ENCODE measurements around the gene RETREG2. TPM values are rescaled to one million over a fixed set of nuclear protein-coding genes. Genes with fewer than 3 reads are reported as not detected.

The RETREG2 gene
- total RNA-seq, 2 experiments from 2014 or later, result 58.8 to 70.1 TPM

GRCh38 chr2:219207134-219207883, 29.2 kb downstream of the RETREG2 start:
- Mint-ChIP-seq H3K9me3 (ENCODE audit: low read depth) (peaks cover 3% of the 10 kb centered on the region), H3K4me1 (peaks cover 37% of the 10 kb centered on the region), H3K4me3 (peak overlapping the region; percentile 86), H3K27me3 (no peaks in the 10 kb centered on the region), H3K27ac (peak overlapping the region; percentile 89), H3K36me3 (ENCODE audit: low read depth) (peaks cover 29% of the 10 kb centered on the region)
- intact Hi-C loops (cut with DNase I, micrococcal nuclease), result loop anchor here (1.0 to 5.0 kb wide), 9 partner anchors 10 to 801 kb away; partner anchors contain the start of genes CHPF (in 1 of the 2), CNOT9 (in 1 of the 2), DNAJB2 (in 1 of the 2) and DNPEP (in 1 of the 2)
- CTCF ChIA-PET, result interaction anchor here (0.7 to 2.0 kb wide), 9 partner anchors 9 to 476 kb away, joined by 3 to 12 read pairs (median 5); partner anchors contain the start of genes CNPPD1 and NHEJ1
- DNase-seq (no peak), ATAC-seq (no peak)
- POLR2A ChIA-PET, result interaction anchor here (0.5 to 1.7 kb wide), 6 partner anchors 11 to 54 kb away, joined by 3 to 14 read pairs (median 7); partner anchors contain the start of genes ABCB6 and CNPPD1

GRCh38 chr2:219207884-219208740, 30.0 kb downstream of the RETREG2 start:
- intact Hi-C loops (cut with DNase I, micrococcal nuclease), result loop anchor here (1.0 to 5.0 kb wide), 9 partner anchors 9 to 801 kb away; partner anchors contain the start of genes CHPF (in 1 of the 2), CNOT9 (in 1 of the 2), DNAJB2 (in 1 of the 2) and DNPEP (in 1 of the 2)
- ChIA-PET CTCF (interaction anchor here (0.6 to 1.3 kb wide), 8 partner anchors 14 to 477 kb away, joined by 3 to 5 read pairs (median 4); partner anchors contain the start of genes ANKZF1 and ATG9A), POLR2A (no interaction called here)
- ATAC-seq, result no peak
- peak overlapping the region; percentile 86 for H3K4me3 Mint-ChIP-seq
- peak overlapping the region; percentile 75 for H3K27ac Mint-ChIP-seq
- no peak for DNase-seq
- peaks cover 30% of the 10 kb centered on the region for H3K36me3 Mint-ChIP-seq (ENCODE audit: low read depth)
- H3K27me3 Mint-ChIP-seq, result no peaks in the 10 kb centered on the region
- peaks cover 37% of the 10 kb centered on the region for H3K4me1 Mint-ChIP-seq
- peaks cover 3% of the 10 kb centered on the region for H3K9me3 Mint-ChIP-seq (ENCODE audit: low read depth)

- CTCF ChIA-PET, result interaction anchor here (0.8 to 1.2 kb wide), 5 partner anchors 14 to 55 kb away, joined by 3 to 6 read pairs (median 4); no protein-coding TSS in a partner anchor
These were observed 31.4 kb downstream of the RETREG2 start for GRCh38 chr2:219209236-219210195.

GRCh38 chr2:219210196-219210885, 32.3 kb downstream of the RETREG2 start:
- no peaks in the 10 kb centered on the region for H3K27me3 Mint-ChIP-seq
- ChIA-PET CTCF (interaction anchor here (0.8 to 1.7 kb wide), 2 partner anchors 38 to 69 kb away, joined by 3 to 4 read pairs; partner anchors contain the start of gene DNAJB2), POLR2A (no interaction called here)
- H3K9me3 Mint-ChIP-seq (ENCODE audit: low read depth), result no peaks in the 10 kb centered on the region
- intact Hi-C loops (cut with DNase I, micrococcal nuclease), result no loop called here
- ATAC-seq (no peak), DNase-seq (no peak)
- peaks cover 39% of the 10 kb centered on the region for H3K36me3 Mint-ChIP-seq (ENCODE audit: low read depth)
- peak overlapping the region; percentile 73 for H3K27ac Mint-ChIP-seq
- no peak overlapping the region for H3K4me3 Mint-ChIP-seq
- H3K4me1 Mint-ChIP-seq, result peaks cover 37% of the 10 kb centered on the region

More at GRCh38 chr2:219209236-219210195, 31.4 kb downstream of the RETREG2 start:
- peaks cover 36% of the 10 kb centered on the region for H3K36me3 Mint-ChIP-seq (ENCODE audit: low read depth)
- POLR2A ChIA-PET, result interaction anchor here (0.9 kb wide), 1 partner anchor 9 kb away, joined by 3 read pairs; the partner anchor contains the start of gene ABCB6
- H3K9me3 Mint-ChIP-seq (ENCODE audit: low read depth), result peaks cover under 1% of the 10 kb centered on the region
- DNase-seq, result no peak
- peak overlapping the region; percentile 75 for H3K27ac Mint-ChIP-seq
- no peak overlapping the region for H3K4me3 Mint-ChIP-seq
- no peak for ATAC-seq
- H3K27me3 Mint-ChIP-seq, result no peaks in the 10 kb centered on the region
- H3K4me1 Mint-ChIP-seq, result peaks cover 37% of the 10 kb centered on the region
- intact Hi-C loops (cut with DNase I, micrococcal nuclease), result loop anchor here in 1 of 2 experiments (5.0 kb wide), 1 partner anchor 333 kb away; the partner anchor contains the start of genes CHPF and TMEM198

- Mint-ChIP-seq H3K4me1 (peaks cover 37% of the 10 kb centered on the region), H3K9me3 (ENCODE audit: low read depth) (no peaks in the 10 kb centered on the region), H3K27me3 (no peaks in the 10 kb centered on the region), H3K4me3 (no peak overlapping the region), H3K36me3 (ENCODE audit: low read depth) (peaks cover 39% of the 10 kb centered on the region), H3K27ac (no peak overlapping the region)
- ATAC-seq (no peak), DNase-seq (no peak)
- intact Hi-C loops (cut with DNase I, micrococcal nuclease), result loop anchor here (1.0 kb wide), 2 partner anchors 40 to 51 kb away; partner anchors contain the start of gene NHEJ1 (in 2 of the 2)
- ChIA-PET CTCF (interaction anchor here (0.6 to 1.7 kb wide), 10 partner anchors 28 to 321 kb away, joined by 3 to 13 read pairs (median 4); partner anchors contain the start of genes CNPPD1, DNAJB2 and SLC23A3), POLR2A (no interaction called here)
These were observed 32.8 kb downstream of the RETREG2 start for GRCh38 chr2:219210886-219211362.

GRCh38 chr2:219213026-219213415, 34.9 kb downstream of the RETREG2 start:
- Mint-ChIP-seq H3K4me1 (peaks cover 36% of the 10 kb centered on the region), H3K4me3 (no peak overlapping the region), H3K9me3 (ENCODE audit: low read depth) (no peaks in the 10 kb centered on the region), H3K27me3 (no peaks in the 10 kb centered on the region), H3K27ac (no peak overlapping the region), H3K36me3 (ENCODE audit: low read depth) (peaks cover 34% of the 10 kb centered on the region)
- DNase-seq (no peak), ATAC-seq (no peak)
- ChIA-PET CTCF (interaction anchor here (0.6 to 0.9 kb wide), 6 partner anchors 23 to 217 kb away, joined by 3 read pairs; partner anchors contain the start of genes GLB1L and STK16), POLR2A (no interaction called here)
- intact Hi-C loops (cut with DNase I, micrococcal nuclease), result no loop called here

- ATAC-seq, result no peak
- Mint-ChIP-seq H3K4me3 (no peak overlapping the region), H3K27me3 (no peaks in the 10 kb centered on the region), H3K27ac (no peak overlapping the region), H3K9me3 (ENCODE audit: low read depth) (no peaks in the 10 kb centered on the region), H3K4me1 (peaks cover 32% of the 10 kb centered on the region), H3K36me3 (ENCODE audit: low read depth) (peaks cover 29% of the 10 kb centered on the region)
- CTCF ChIA-PET, result interaction anchor here (0.6 to 0.8 kb wide), 4 partner anchors 24 to 82 kb away, joined by 3 read pairs; no protein-coding TSS in a partner anchor
- intact Hi-C loops (cut with DNase I, micrococcal nuclease), result no loop called here
- POLR2A ChIA-PET, result no interaction called here
- no peak for DNase-seq
These were observed 35.5 kb downstream of the RETREG2 start for GRCh38 chr2:219213486-219214071.

- Mint-ChIP-seq H3K4me1 (peaks cover 30% of the 10 kb centered on the region), H3K4me3 (no peak overlapping the region), H3K27me3 (no peaks in the 10 kb centered on the region), H3K27ac (peak overlapping the region; percentile 24), H3K36me3 (ENCODE audit: low read depth) (peaks cover 28% of the 10 kb centered on the region), H3K9me3 (ENCODE audit: low read depth) (no peaks in the 10 kb centered on the region)
- intact Hi-C loops (cut with DNase I, micrococcal nuclease), result no loop called here
- ATAC-seq (no peak), DNase-seq (no peak)
- POLR2A ChIA-PET, result no interaction called here
- CTCF ChIA-PET, result no interaction called here
These were observed 36.1 kb downstream of the RETREG2 start for GRCh38 chr2:219214141-219214540.

- no peak for ATAC-seq
- ChIA-PET CTCF (interaction anchor here (0.5 to 1.4 kb wide), 2 partner anchors 15 to 38 kb away, joined by 4 to 5 read pairs; partner anchors contain the start of gene CNPPD1), POLR2A (no interaction called here)
- Mint-ChIP-seq H3K27me3 (no peaks in the 10 kb centered on the region), H3K9me3 (ENCODE audit: low read depth) (no peaks in the 10 kb centered on the region), H3K36me3 (ENCODE audit: low read depth) (peaks cover 32% of the 10 kb centered on the region), H3K4me1 (peaks cover 30% of the 10 kb centered on the region), H3K4me3 (no peak overlapping the region), H3K27ac (no peak overlapping the region)
- no peak for DNase-seq
- intact Hi-C loops (cut with DNase I, micrococcal nuclease), result no loop called here
These were observed 36.7 kb downstream of the RETREG2 start for GRCh38 chr2:219214786-219215185.
